Suprapubic skin (tissue), 3 donors: ENCODE results near the gene KRT6B.

Experiments
- EP300 ChIP-seq: sonication (generic); formaldehyde crosslinking; IDR thresholded peaks from one replicate; pipeline ENCODE4 v1.6.1; 2017; ENCODE audit warnings: antibody characterized with exemption
- POLR2A ChIP-seq, 2 donors: fragments of 450-650 bp; IDR thresholded peaks; one replicate each; pipeline ENCODE4 v1.6.1; 2017; ENCODE audit warnings: antibody characterized with exemption in 2 of 2, mild to moderate bottlenecking in 2 of 2, moderate library complexity in 2 of 2
- TF ChIP-seq, protein P1 (sequence below), 2 donors: fragments of 200-600 bp in 1 of 2; fragments of 450-650 bp in 1 of 2; sonication (generic) in 1 of 2; IDR thresholded peaks; one replicate each; pipeline ENCODE4 v1.5.1; 2016 to 2019; ENCODE audit warnings: antibody characterized with exemption in 2 of 2, mild to moderate bottlenecking in 1 of 2, moderate library complexity in 1 of 2

DNA sequence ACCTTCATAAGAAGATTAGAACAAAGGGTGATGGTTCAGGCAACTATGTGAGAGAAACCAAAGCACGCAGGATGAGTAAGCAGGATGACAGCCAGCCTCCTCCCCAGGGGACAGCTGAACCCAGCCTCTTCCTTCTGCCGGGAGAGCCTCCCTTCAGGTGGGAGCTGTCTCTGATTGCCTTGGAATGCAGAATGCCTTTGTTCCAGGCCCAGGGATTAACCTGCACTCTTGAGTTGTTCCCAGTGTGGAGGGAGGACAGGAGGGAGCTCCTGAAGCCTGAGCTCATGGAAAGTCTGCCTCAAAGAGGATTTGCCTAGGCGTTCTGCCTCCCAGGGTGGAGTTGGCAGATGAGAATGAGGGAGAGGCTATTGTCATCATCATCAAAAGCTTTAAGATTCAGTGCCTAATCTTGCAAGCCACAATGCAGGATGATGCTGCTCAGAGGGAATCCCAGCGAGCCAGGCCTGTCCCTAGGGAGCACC, 44.7 kb upstream of the KRT6B start:
- no peak for TF ChIP-seq POLR2A (IDR thresholded peaks at IDR 0.05)
- no peak for TF ChIP-seq EP300
- TF ChIP-seq, protein P1, sequence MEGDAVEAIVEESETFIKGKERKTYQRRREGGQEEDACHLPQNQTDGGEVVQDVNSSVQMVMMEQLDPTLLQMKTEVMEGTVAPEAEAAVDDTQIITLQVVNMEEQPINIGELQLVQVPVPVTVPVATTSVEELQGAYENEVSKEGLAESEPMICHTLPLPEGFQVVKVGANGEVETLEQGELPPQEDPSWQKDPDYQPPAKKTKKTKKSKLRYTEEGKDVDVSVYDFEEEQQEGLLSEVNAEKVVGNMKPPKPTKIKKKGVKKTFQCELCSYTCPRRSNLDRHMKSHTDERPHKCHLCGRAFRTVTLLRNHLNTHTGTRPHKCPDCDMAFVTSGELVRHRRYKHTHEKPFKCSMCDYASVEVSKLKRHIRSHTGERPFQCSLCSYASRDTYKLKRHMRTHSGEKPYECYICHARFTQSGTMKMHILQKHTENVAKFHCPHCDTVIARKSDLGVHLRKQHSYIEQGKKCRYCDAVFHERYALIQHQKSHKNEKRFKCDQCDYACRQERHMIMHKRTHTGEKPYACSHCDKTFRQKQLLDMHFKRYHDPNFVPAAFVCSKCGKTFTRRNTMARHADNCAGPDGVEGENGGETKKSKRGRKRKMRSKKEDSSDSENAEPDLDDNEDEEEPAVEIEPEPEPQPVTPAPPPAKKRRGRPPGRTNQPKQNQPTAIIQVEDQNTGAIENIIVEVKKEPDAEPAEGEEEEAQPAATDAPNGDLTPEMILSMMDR (IDR thresholded peaks at IDR 0.05): no peak
